ENCODE results near the gene NPHS1. TPM values are rescaled to one million over a fixed set of nuclear protein-coding genes. Genes with fewer than 3 reads are reported as not detected.

Gene NPHS1
- total RNA-seq, 4 donors from 2014 or later, result not detected

DNA sequence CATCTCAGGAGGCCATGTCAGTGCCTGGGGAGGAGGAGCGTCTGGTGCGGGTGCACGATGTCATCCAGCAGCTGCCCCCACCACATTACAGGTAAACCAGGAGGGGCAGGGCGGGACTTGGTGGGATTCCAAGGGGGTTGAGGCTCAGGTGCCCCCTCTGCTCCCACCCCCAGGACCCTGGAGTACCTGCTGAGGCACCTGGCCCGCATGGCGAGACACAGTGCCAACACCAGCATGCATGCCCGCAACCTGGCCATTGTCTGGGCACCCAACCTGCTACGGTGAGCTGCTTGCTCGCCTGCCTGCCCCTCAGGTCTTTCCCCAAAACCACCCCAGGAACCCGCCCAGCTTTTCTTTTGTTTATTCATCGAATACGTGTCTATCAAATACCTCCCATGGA is 69.7 kb downstream of the NPHS1 start:
- Histone ChIP-seq H3K27ac (no peak overlapping the region), H3K4me3 (no peak overlapping the region), H3K4me1 (no peaks in the 10 kb centered on the region), H3K36me3 (peaks cover 0 to 73% (median 0%) of the 10 kb centered on the region in 3 donors), H3K27me3 (no peaks in the 10 kb centered on the region), H3K9me3 (no peaks in the 10 kb centered on the region)
- TF ChIP-seq, protein P1, sequence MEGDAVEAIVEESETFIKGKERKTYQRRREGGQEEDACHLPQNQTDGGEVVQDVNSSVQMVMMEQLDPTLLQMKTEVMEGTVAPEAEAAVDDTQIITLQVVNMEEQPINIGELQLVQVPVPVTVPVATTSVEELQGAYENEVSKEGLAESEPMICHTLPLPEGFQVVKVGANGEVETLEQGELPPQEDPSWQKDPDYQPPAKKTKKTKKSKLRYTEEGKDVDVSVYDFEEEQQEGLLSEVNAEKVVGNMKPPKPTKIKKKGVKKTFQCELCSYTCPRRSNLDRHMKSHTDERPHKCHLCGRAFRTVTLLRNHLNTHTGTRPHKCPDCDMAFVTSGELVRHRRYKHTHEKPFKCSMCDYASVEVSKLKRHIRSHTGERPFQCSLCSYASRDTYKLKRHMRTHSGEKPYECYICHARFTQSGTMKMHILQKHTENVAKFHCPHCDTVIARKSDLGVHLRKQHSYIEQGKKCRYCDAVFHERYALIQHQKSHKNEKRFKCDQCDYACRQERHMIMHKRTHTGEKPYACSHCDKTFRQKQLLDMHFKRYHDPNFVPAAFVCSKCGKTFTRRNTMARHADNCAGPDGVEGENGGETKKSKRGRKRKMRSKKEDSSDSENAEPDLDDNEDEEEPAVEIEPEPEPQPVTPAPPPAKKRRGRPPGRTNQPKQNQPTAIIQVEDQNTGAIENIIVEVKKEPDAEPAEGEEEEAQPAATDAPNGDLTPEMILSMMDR (IDR thresholded peaks at IDR 0.05), result no peak
- no peak for TF ChIP-seq POLR2A (IDR thresholded peaks at IDR 0.05)
- intact Hi-C loops (cut with DNase I), result no loop called here
- 91 to 95% methylated on average over 4 to 8 of the region's 12 CpGs for WGBS, 2 donors
- DNase-seq, result no peak

DNA sequence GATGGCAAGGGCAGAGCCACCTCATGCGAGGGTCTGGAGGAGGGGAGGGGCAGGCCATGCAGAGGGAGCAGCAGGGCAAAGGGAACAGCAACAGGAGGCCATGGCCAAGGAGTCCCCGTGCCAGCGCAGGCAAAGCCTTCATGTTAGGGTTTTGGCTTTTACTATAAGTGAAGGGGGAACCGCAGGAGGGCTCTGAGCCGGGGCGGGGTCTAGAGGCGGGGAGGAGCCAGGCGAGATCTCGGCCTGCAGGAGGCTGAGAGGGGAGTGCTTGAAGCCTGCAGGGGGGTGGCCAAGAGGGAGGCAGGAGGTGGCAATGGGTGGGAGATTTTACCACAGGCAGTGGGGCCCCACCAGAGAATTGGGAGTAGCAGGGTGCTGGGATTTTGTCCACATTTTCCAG is 70.7 kb downstream of the NPHS1 start:
- no peaks in the 10 kb centered on the region for H3K27me3 ChIP-seq
- 85 to 93% methylated on average over 6 to 8 of the region's 9 CpGs for WGBS, 2 donors
- intact Hi-C loops (cut with DNase I), result no loop called here

DNA sequence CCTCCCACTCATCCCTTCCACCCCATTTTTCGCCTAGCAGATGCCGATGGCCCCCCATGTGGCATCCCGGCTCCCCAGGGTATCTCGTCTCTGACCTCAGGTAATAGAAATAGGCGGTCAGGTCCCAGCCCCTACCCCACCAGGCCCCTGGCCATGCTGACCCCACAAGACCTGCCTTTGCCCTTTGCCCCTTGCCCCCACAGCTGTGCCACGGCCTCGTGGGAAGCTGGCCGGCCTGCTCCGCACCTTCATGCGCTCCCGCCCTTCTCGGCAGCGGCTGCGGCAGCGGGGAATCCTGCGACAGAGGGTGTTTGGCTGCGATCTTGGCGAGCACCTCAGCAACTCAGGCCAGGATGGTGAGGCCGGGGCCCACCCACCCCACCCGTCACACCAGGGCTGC is 71.6 kb downstream of the NPHS1 start:
- peaks cover 0 to 65% (median 0%) of the 10 kb centered on the region in 3 donors for H3K36me3 ChIP-seq
- no peak for DNase-seq

More for the DNA sequence above, 70.7 kb downstream of the NPHS1 start:
- H3K9me3 ChIP-seq, result no peaks in the 10 kb centered on the region
- no peak overlapping the region for H3K4me3 ChIP-seq
- H3K4me1 ChIP-seq, result peaks cover 0 to under 1% (median 0%) of the 10 kb centered on the region in 3 donors
- no peak for DNase-seq
- H3K27ac ChIP-seq, result no peak overlapping the region
- TF ChIP-seq POLR2A (IDR thresholded peaks at IDR 0.05), result no peak
- TF ChIP-seq, protein P1 (IDR thresholded peaks at IDR 0.05), result no peak
- peaks cover 0 to 65% (median 0%) of the 10 kb centered on the region in 3 donors for H3K36me3 ChIP-seq

DNA sequence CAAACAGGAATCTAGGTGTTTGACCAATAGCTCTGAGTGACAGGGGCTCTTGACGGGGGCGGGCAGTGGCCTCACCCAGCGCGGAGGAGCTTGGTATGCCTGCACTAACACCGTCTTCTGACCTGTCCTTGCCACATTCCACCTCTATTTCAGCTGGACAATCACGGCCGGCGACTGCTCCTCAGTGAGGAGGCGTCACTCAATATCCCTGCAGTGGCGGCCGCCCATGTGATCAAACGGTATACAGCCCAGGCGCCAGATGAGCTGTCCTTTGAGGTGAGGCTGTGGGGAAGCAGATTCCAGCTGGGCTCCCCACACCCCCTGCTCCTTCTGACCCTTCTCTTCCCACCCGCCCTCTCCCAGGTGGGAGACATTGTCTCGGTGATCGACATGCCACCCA is 72.2 kb downstream of the NPHS1 start:
- Histone ChIP-seq H3K4me3 (no peak overlapping the region), H3K9me3 (no peaks in the 10 kb centered on the region), H3K27me3 (no peaks in the 10 kb centered on the region), H3K4me1 (peaks cover 5 to 13% (median 8%) of the 10 kb centered on the region in 3 donors), H3K27ac (no peak overlapping the region), H3K36me3 (peaks cover 0 to 62% (median 0%) of the 10 kb centered on the region in 3 donors)
- TF ChIP-seq POLR2A (IDR thresholded peaks at IDR 0.05), result no peak
- TF ChIP-seq, protein P1 (IDR thresholded peaks at IDR 0.05), result no peak
- intact Hi-C loops (cut with DNase I), result no loop called here
- 89 to 100% methylated on average over 3 to 16 of the region's 16 CpGs for WGBS, 2 donors
- DNase-seq, result no peak

More for the DNA sequence above, 71.6 kb downstream of the NPHS1 start:
- intact Hi-C loops (cut with DNase I), result no loop called here
- H3K4me3 ChIP-seq, result no peak overlapping the region
- no peak for TF ChIP-seq POLR2A (IDR thresholded peaks at IDR 0.05)
- TF ChIP-seq, protein P1 (IDR thresholded peaks at IDR 0.05), result no peak
- peaks cover 5 to 10% (median 5%) of the 10 kb centered on the region in 3 donors for H3K4me1 ChIP-seq
- WGBS, 2 donors, result 92% methylated on average over 9 to 15 of the region's 20 CpGs
- H3K9me3 ChIP-seq, result no peaks in the 10 kb centered on the region
- H3K27me3 ChIP-seq, result no peaks in the 10 kb centered on the region
- H3K27ac ChIP-seq, result no peak overlapping the region

DNA sequence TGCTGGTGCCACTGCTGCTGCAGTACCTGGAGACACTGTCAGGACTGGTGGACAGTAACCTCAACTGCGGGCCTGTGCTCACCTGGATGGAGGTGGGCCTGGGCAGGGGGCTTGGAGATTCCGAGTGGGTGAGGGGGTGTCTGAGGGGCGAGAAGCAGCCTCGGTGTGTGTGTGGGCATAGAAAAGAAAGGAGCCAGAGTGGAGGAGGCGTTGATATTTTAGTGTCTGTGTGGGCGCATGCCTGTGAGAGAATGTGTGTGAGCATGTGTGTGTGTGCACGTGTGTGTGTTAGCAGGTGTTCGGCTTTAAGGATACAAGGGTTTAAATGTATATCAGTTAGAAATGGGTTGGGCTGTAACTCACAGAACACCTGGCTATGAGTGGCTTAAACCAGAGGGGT is 73.3 kb downstream of the NPHS1 start:
- no peaks in the 10 kb centered on the region for H3K27me3 ChIP-seq
- intact Hi-C loops (cut with DNase I), result no loop called here
- DNase-seq, result no peak
- H3K36me3 ChIP-seq, result peaks cover 0 to 52% (median 0%) of the 10 kb centered on the region in 3 donors
- WGBS, 2 donors, result 88 to 90% methylated on average over 8 of the region's 8 CpGs
- no peaks in the 10 kb centered on the region for H3K9me3 ChIP-seq
- H3K4me1 ChIP-seq, result peaks cover 10 to 19% (median 13%) of the 10 kb centered on the region in 3 donors
- no peak overlapping the region for H3K27ac ChIP-seq
- no peak overlapping the region for H3K4me3 ChIP-seq
- TF ChIP-seq POLR2A (IDR thresholded peaks at IDR 0.05), result no peak
- TF ChIP-seq, protein P1 (IDR thresholded peaks at IDR 0.05), result no peak
